ENCODE results near the gene FAM53B.

The FAM53B gene

DNA sequence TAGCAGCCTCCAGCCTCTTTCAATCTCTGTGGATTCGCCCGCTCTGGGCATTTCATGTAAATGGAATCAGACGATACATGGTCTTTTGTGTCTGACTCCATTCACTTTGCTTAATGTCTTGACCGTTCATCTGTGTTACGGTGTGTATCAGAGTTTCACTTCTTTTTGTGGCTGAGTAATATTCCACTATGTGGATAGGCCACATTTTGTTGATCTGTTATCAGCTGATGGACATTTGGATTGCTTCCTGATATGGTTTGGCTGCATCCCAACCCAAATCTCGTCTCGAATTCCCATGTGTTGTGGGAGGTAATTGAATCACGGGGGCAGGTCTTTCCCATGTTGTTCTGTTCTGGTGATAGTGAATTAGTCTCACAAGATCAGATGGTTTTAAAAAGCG lies 173.5 kb downstream of the FAM53B start:
- no peak for DNase-seq

DNA sequence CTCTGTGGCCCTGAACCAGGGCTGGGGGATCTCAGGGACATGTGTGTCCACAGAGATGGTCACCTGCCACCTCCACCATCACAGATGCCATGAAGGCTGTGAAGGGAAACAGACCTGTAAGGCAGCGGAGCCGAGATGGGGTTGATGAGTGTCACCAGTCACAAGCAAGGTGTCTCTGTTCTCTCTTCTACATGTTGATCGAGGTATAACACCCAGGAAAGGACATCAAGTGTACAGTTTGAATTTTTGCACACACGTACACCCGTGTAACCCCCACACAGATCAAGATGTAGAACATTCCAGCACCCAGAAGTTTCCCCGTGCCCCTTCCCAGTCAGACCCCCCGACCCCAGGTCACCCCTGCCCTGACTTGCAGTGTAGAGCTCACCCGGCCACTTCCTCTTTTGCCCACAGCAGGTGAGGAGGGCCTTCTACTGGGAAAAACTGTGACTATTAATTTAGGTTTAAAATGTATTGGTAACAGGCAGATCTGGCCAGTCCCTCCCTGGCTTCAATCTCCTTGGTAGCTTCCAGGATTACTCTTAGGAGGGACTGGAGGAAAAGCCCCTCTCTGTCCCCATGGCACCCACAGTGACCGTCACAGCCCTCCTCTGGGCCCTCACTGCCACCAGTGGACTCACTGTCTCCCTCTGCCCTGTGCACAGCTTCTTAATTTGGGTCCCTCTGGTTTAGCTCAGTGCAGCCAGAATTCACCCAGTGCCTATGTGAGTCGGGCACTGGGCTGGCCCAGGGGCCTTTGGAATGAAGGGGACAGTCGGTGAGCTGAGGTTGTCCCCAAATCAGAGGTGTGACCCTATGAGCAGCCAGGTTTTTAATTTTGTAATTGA lies 174.3 kb downstream of the FAM53B start:
- no peak for DNase-seq
